ENCODE results near the gene UBL7.
"Not testable (repeated sequence)": the region's sequence is repeated elsewhere in the genome, so short reads cannot be mapped to it uniquely, and the experiment has no call there.

UBL7 gene

GRCh38 chr15:74460871-74461846, at the start of gene UBL7:
Gene UBL7 (minus strand): TSS chr15:74461160. CDS start chr15:74458867, 2,293 bp downstream.
- peak; percentile 99 for DNase-seq (ENCODE audit: low spot score)

- DNase-seq (ENCODE audit: low spot score), result no peak
These were observed 45.5 kb upstream of the UBL7 start for GRCh38 chr15:74506515-74506840.

- peak; percentile 60 for DNase-seq (ENCODE audit: low spot score)
These were observed 45.0 kb upstream of the UBL7 start for GRCh38 chr15:74505837-74506514.

GRCh38 chr15:74504836-74505235, 43.9 kb upstream of the UBL7 start:
- DNase-seq (ENCODE audit: low spot score), result no peak

GRCh38 chr15:74504418-74504817, 43.5 kb upstream of the UBL7 start:
- no peak for DNase-seq (ENCODE audit: low spot score)

GRCh38 chr15:74502301-74502700, 41.3 kb upstream of the UBL7 start:
- DNase-seq (ENCODE audit: low spot score), result no peak

- peak; percentile 25 for DNase-seq (ENCODE audit: low spot score)
These were observed 39.4 kb upstream of the UBL7 start for GRCh38 chr15:74500401-74500800.

GRCh38 chr15:74499366-74499765, 38.4 kb upstream of the UBL7 start:
- no peak for DNase-seq (ENCODE audit: low spot score)

- no peak for DNase-seq (ENCODE audit: low spot score)
These were observed 36.6 kb upstream of the UBL7 start for GRCh38 chr15:74497584-74497983.

GRCh38 chr15:74496648-74497047, 35.7 kb upstream of the UBL7 start:
- DNase-seq (ENCODE audit: low spot score), result no peak

- DNase-seq (ENCODE audit: low spot score), result no peak
These were observed 29.4 kb upstream of the UBL7 start for GRCh38 chr15:74490339-74490689.

- DNase-seq (ENCODE audit: low spot score), result peak; percentile 83
These were observed 28.8 kb upstream of the UBL7 start for GRCh38 chr15:74489518-74490338.

- DNase-seq (ENCODE audit: low spot score), result no peak
These were observed 27.8 kb upstream of the UBL7 start for GRCh38 chr15:74488776-74489175.

GRCh38 chr15:74482661-74483060, 21.7 kb upstream of the UBL7 start:
- DNase-seq (ENCODE audit: low spot score), result peak; percentile 55

- not testable (repeated sequence) for DNase-seq (ENCODE audit: low spot score)
These were observed 19.4 kb upstream of the UBL7 start for GRCh38 chr15:74480364-74480763.

- DNase-seq (ENCODE audit: low spot score), result not testable (repeated sequence)
These were observed 10.7 kb upstream of the UBL7 start for GRCh38 chr15:74471621-74472020.

GRCh38 chr15:74470631-74471395, 9.9 kb upstream of the UBL7 start:
- no peak for DNase-seq (ENCODE audit: low spot score)

GRCh38 chr15:74468341-74469032, 7.5 kb upstream of the UBL7 start:
- DNase-seq (ENCODE audit: low spot score), result no peak

GRCh38 chr15:74466570-74466969, 5.6 kb upstream of the UBL7 start:
- DNase-seq (ENCODE audit: low spot score), result no peak

- no peak for DNase-seq (ENCODE audit: low spot score)
These were observed 3.9 kb upstream of the UBL7 start for GRCh38 chr15:74464897-74465296.

- DNase-seq (ENCODE audit: low spot score), result no peak
These were observed 3.3 kb upstream of the UBL7 start for GRCh38 chr15:74464216-74464615.
